Measurements from ENCODE around the gene ZBTB11. TPM values are rescaled to one million over a fixed set of nuclear protein-coding genes. Genes with fewer than 3 reads are reported as not detected.

ZBTB11 gene
- polyA plus RNA-seq, 3 donors: 5.1 to 20.2 (median 6.8) TPM

GRCh38 chr3:101625879-101626278, 51.1 kb downstream of the ZBTB11 start:
- Histone ChIP-seq H3K4me1 (ENCODE audit: control insufficient read depth in 1 of 2, insufficient read depth in 2 of 2, low read length in 2 of 2) (no peaks in the 10 kb centered on the region), H3K36me3 (replicated peaks in 1 of 2; ENCODE audit: control insufficient read depth in 1 of 2, insufficient read depth in 2 of 2, low read length in 2 of 2) (no peaks in the 10 kb centered on the region), H3K27ac (ENCODE audit: low read depth in 1 of 2, low read length in 2 of 2) (no peak overlapping the region), H3K9me3 (replicated peaks in 1 of 2; ENCODE audit: control insufficient read depth in 1 of 2, insufficient read depth in 1 of 2, low read length in 2 of 2) (peaks cover 0 to 4% of the 10 kb centered on the region in 2 donors), H4K20me1 (ENCODE audit: insufficient read depth, low read length) (no peaks in the 10 kb centered on the region), H3K9ac (ENCODE audit: insufficient read depth, low read length, poor library complexity, severe bottlenecking) (no peak overlapping the region), H3K4me2 (replicated peaks; ENCODE audit: extremely low read depth, low read length, poor library complexity, severe bottlenecking) (no peak overlapping the region), H3K79me2 (ENCODE audit: insufficient read depth, low read length) (no peaks in the 10 kb centered on the region), H3K27me3 (ENCODE audit: control insufficient read depth in 2 of 2, insufficient read depth in 2 of 2, low read length in 2 of 2) (no peaks in the 10 kb centered on the region), H3K4me3 (replicated peaks in 1 of 3; ENCODE audit: low read depth in 2 of 3, low read length in 3 of 3) (no peak overlapping the region), H2AFZ (ENCODE audit: insufficient read depth, low read depth, low read length, poor library complexity, severe bottlenecking) (no peak overlapping the region)
- WGBS (ENCODE audit: insufficient coverage): 83% methylated on average over 1 of the region's 2 CpGs
- Mint-ChIP-seq H3K4me3 (no peak overlapping the region), H3K9me3 (peaks cover 0 to 14% (median 8%) of the 10 kb centered on the region in 7 donors), H3K27me3 (ENCODE audit: low read depth in 3 of 3) (no peaks in the 10 kb centered on the region), H3K27ac (no peak overlapping the region), H3K4me1 (no peaks in the 10 kb centered on the region), H3K36me3 (no peaks in the 10 kb centered on the region)
- TF ChIP-seq CTCF (IDR thresholded peaks at IDR 0.05): no peak
- intact Hi-C loops (cut with micrococcal nuclease): no loop called here
- no peak for DNase-seq

GRCh38 chr3:101624857-101625256, 52.1 kb downstream of the ZBTB11 start:
- H3K4me2 ChIP-seq (replicated peaks; ENCODE audit: extremely low read depth, low read length, poor library complexity, severe bottlenecking): no peak overlapping the region
- intact Hi-C loops (cut with micrococcal nuclease): no loop called here
- H3K79me2 ChIP-seq (ENCODE audit: insufficient read depth, low read length): no peaks in the 10 kb centered on the region
- H3K36me3 ChIP-seq (replicated peaks in 1 of 2; ENCODE audit: control insufficient read depth in 1 of 2, insufficient read depth in 2 of 2, low read length in 2 of 2): no peaks in the 10 kb centered on the region
- DNase-seq: no peak
- H3K4me1 ChIP-seq (ENCODE audit: control insufficient read depth in 1 of 2, insufficient read depth in 2 of 2, low read length in 2 of 2): no peaks in the 10 kb centered on the region
- H3K9me3 ChIP-seq (replicated peaks in 1 of 2; ENCODE audit: control insufficient read depth in 1 of 2, insufficient read depth in 1 of 2, low read length in 2 of 2): peaks cover 0 to 4% of the 10 kb centered on the region in 2 donors
- Mint-ChIP-seq H3K36me3 (no peaks in the 10 kb centered on the region), H3K9me3 (peaks cover 2 to 16% (median 8%) of the 10 kb centered on the region in 7 donors), H3K27me3 (ENCODE audit: low read depth in 3 of 3) (no peaks in the 10 kb centered on the region), H3K4me3 (no peak overlapping the region), H3K27ac (no peak overlapping the region), H3K4me1 (no peaks in the 10 kb centered on the region)
- no peaks in the 10 kb centered on the region for H3K27me3 ChIP-seq (ENCODE audit: control insufficient read depth in 2 of 2, insufficient read depth in 2 of 2, low read length in 2 of 2)
- no peak for TF ChIP-seq CTCF (IDR thresholded peaks at IDR 0.05)
- no peak overlapping the region for H3K27ac ChIP-seq (ENCODE audit: low read depth in 1 of 2, low read length in 2 of 2)
- H2AFZ ChIP-seq (ENCODE audit: insufficient read depth, low read depth, low read length, poor library complexity, severe bottlenecking): no peak overlapping the region
- no peak overlapping the region for H3K4me3 ChIP-seq (replicated peaks in 1 of 3; ENCODE audit: low read depth in 2 of 3, low read length in 3 of 3)
- WGBS (ENCODE audit: insufficient coverage): 95% methylated on average over 2 of the region's 2 CpGs
- H4K20me1 ChIP-seq (ENCODE audit: insufficient read depth, low read length): no peaks in the 10 kb centered on the region
- no peak overlapping the region for H3K9ac ChIP-seq (ENCODE audit: insufficient read depth, low read length, poor library complexity, severe bottlenecking)
